Panc1 (cell line): ENCODE data around the gene CFAP299. TPM values are rescaled to one million over a fixed set of nuclear protein-coding genes. Genes with fewer than 3 reads are reported as not detected.

Experiments
- ATAC-seq: fragments of 200-7000 bp; cut with Tn5 transposase; 2 replicates; pipeline ENCODE4 v1.9.1; 2020; ENCODE audit warnings: mild to moderate bottlenecking, moderate library complexity
- BruUV-seq: library from RNA; stranded (reverse); fragments of 400-500 nt; replicated peaks from 2 replicates; lab custom pipeline; 2021; lab: Mats Ljungman, UMichigan
- CTCF ChIA-PET: fragments of 300-600 bp; sonication (Branson Sonifier 250); formaldehyde crosslinking; loops from one replicate; lab custom pipeline; 2022; ENCODE audit warnings: antibody characterized with exemption; lab: Charles Lee
- POLR2A ChIA-PET: fragments of 300-600 bp; sonication (Branson Sonifier 250); formaldehyde crosslinking; loops from one replicate; lab custom pipeline; 2022; ENCODE audit warnings: antibody characterized with exemption; lab: Charles Lee
- DNase-seq: peaks from one replicate; pipeline ENCODE4 v3.0.0-alpha.2; 2010; ENCODE audit warnings: low read depth, low spot score
- H3K27ac ChIP-seq: 2 replicates; pipeline ENCODE4 v1.5.1; 2011; ENCODE audit warnings: mild to moderate bottlenecking, low read length, inconsistent platforms
- H3K27me3 ChIP-seq: fragments of 200-500 bp; sonication (Bioruptor generic); 2 replicates; pipeline ENCODE4 v1.6.0; 2014; ENCODE audit warnings: low read length, inconsistent platforms; ENCODE audit not compliant: control insufficient read depth, insufficient read depth
- H3K36me3 ChIP-seq: fragments of 200-500 bp; sonication (Bioruptor generic); 2 replicates; pipeline ENCODE4 v1.5.1; 2014; ENCODE audit warnings: inconsistent platforms, mild to moderate bottlenecking, low read length, moderate library complexity; ENCODE audit not compliant: control insufficient read depth, insufficient read depth
- H3K4me1 ChIP-seq: 2 replicates; pipeline ENCODE4 v1.5.1; 2011; ENCODE audit warnings: inconsistent platforms, mild to moderate bottlenecking, low read length, moderate library complexity; ENCODE audit not compliant: control insufficient read depth, insufficient read depth
- H3K4me3 ChIP-seq, 2 experiments: 2 replicates each; pipeline ENCODE4 v1.5.1; 2011 to 2012; ENCODE audit warnings: low read depth in 2 of 2, low read length in 2 of 2, mild to moderate bottlenecking in 2 of 2, inconsistent platforms in 1 of 2, moderate library complexity in 1 of 2
- H3K9me3 ChIP-seq: fragments of 200-500 bp; sonication (Bioruptor generic); 2 replicates; pipeline ENCODE4 v1.5.1; 2014; ENCODE audit warnings: low read depth, mild to moderate bottlenecking, inconsistent platforms, low read length, moderate library complexity; ENCODE audit not compliant: control insufficient read depth, insufficient read depth
- POLR2AphosphoS5 ChIP-seq: IDR thresholded peaks from 2 replicates; pipeline ENCODE4 v1.6.1; 2012; ENCODE audit warnings: mild to moderate bottlenecking, low read depth, low read length, moderate library complexity
- SIN3A ChIP-seq: IDR thresholded peaks from 2 replicates; pipeline ENCODE4 v1.6.1; 2012; ENCODE audit warnings: low read depth, mild to moderate bottlenecking, low read length, moderate library complexity, borderline replicate concordance; ENCODE audit not compliant: insufficient read depth
- TCF7L2 ChIP-seq: IDR thresholded peaks from 2 replicates; pipeline ENCODE4 v1.6.1; 2011; ENCODE audit warnings: mild to moderate bottlenecking, low read depth, low read length, inconsistent platforms
- in situ Hi-C: cut with HindIII; loops from 2 replicates; pipeline ENCODE4 v1.10.0; 2016; ENCODE audit warnings: low sequenced_read_pairs, low pct_unique_long_range_greater_than_20kb
- intact Hi-C: fragments of 100-400 bp; cut with micrococcal nuclease; formaldehyde crosslinking; loops from one replicate; pipeline ENCODE4 v1.10.0; 2022; ENCODE audit not compliant: unreplicated experiment
- total RNA-seq: library from RNA; stranded (reverse); gene quantifications from one replicate; pipeline ENCODE4 v1.2.1, GENCODE V29; 2021; ENCODE audit not compliant: unreplicated experiment
- TF ChIP-seq, protein P1 (sequence below), 2 experiments: IDR thresholded peaks; 2 replicates each; pipeline ENCODE4 v1.6.1; 2011 to 2012; ENCODE audit warnings: low read depth in 2 of 2, control low read depth in 1 of 2, low read length in 1 of 2, mild to moderate bottlenecking in 1 of 2, moderate library complexity in 1 of 2; ENCODE audit not compliant: insufficient read depth in 1 of 2
- TF ChIP-seq, protein P2 (sequence below): fragments of 450-650 bp; IDR thresholded peaks from 2 replicates; pipeline ENCODE4 v1.5.1; 2017; ENCODE audit warnings: mild to moderate bottlenecking

The CFAP299 gene
- total RNA-seq, 1 experiment from 2014 or later = not detected

- H3K27ac ChIP-seq = no peak overlapping the region
- H3K27me3 ChIP-seq = no peaks in the 10 kb centered on the region
- no peak for ATAC-seq
- no peak for DNase-seq
- no peak overlapping the region for H3K4me3 ChIP-seq
- intact Hi-C loops = no loop called here
- TF ChIP-seq SIN3A (no peak), TCF7L2 (no peak), POLR2AphosphoS5 (no peak)
- TF ChIP-seq, protein P1, sequence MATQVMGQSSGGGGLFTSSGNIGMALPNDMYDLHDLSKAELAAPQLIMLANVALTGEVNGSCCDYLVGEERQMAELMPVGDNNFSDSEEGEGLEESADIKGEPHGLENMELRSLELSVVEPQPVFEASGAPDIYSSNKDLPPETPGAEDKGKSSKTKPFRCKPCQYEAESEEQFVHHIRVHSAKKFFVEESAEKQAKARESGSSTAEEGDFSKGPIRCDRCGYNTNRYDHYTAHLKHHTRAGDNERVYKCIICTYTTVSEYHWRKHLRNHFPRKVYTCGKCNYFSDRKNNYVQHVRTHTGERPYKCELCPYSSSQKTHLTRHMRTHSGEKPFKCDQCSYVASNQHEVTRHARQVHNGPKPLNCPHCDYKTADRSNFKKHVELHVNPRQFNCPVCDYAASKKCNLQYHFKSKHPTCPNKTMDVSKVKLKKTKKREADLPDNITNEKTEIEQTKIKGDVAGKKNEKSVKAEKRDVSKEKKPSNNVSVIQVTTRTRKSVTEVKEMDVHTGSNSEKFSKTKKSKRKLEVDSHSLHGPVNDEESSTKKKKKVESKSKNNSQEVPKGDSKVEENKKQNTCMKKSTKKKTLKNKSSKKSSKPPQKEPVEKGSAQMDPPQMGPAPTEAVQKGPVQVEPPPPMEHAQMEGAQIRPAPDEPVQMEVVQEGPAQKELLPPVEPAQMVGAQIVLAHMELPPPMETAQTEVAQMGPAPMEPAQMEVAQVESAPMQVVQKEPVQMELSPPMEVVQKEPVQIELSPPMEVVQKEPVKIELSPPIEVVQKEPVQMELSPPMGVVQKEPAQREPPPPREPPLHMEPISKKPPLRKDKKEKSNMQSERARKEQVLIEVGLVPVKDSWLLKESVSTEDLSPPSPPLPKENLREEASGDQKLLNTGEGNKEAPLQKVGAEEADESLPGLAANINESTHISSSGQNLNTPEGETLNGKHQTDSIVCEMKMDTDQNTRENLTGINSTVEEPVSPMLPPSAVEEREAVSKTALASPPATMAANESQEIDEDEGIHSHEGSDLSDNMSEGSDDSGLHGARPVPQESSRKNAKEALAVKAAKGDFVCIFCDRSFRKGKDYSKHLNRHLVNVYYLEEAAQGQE (IDR thresholded peaks at IDR 0.05; ENCODE audit: insufficient read depth in 1 of 2, low read depth in 2 of 2, low read length in 1 of 2) = no peak
- TF ChIP-seq, protein P2, sequence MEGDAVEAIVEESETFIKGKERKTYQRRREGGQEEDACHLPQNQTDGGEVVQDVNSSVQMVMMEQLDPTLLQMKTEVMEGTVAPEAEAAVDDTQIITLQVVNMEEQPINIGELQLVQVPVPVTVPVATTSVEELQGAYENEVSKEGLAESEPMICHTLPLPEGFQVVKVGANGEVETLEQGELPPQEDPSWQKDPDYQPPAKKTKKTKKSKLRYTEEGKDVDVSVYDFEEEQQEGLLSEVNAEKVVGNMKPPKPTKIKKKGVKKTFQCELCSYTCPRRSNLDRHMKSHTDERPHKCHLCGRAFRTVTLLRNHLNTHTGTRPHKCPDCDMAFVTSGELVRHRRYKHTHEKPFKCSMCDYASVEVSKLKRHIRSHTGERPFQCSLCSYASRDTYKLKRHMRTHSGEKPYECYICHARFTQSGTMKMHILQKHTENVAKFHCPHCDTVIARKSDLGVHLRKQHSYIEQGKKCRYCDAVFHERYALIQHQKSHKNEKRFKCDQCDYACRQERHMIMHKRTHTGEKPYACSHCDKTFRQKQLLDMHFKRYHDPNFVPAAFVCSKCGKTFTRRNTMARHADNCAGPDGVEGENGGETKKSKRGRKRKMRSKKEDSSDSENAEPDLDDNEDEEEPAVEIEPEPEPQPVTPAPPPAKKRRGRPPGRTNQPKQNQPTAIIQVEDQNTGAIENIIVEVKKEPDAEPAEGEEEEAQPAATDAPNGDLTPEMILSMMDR = no peak
- no TSS peak for BruUV-seq
- in situ Hi-C loops = no loop called here
- no peaks in the 10 kb centered on the region for H3K9me3 ChIP-seq
- ChIA-PET CTCF (no interaction called here), POLR2A (no interaction called here)
- H3K36me3 ChIP-seq = no peaks in the 10 kb centered on the region
- no peaks in the 10 kb centered on the region for H3K4me1 ChIP-seq
Measured at GRCh38 chr4:80926446-80926845, 590.9 kb downstream of the CFAP299 start.

- H3K4me1 ChIP-seq = no peaks in the 10 kb centered on the region
- H3K27me3 ChIP-seq = no peaks in the 10 kb centered on the region
- DNase-seq = no peak
- in situ Hi-C loops (no loop called here), intact Hi-C loops (no loop called here)
- TF ChIP-seq TCF7L2 (no peak), POLR2AphosphoS5 (no peak), SIN3A (no peak)
- TF ChIP-seq, protein P1 (IDR thresholded peaks at IDR 0.05; ENCODE audit: insufficient read depth in 1 of 2, low read depth in 2 of 2, low read length in 1 of 2) = no peak
- TF ChIP-seq, protein P2 = no peak
- H3K36me3 ChIP-seq = no peaks in the 10 kb centered on the region
- POLR2A ChIA-PET = no interaction called here
- no TSS peak for BruUV-seq
- ATAC-seq = no peak
- no peaks in the 10 kb centered on the region for H3K9me3 ChIP-seq
- no peak overlapping the region for H3K4me3 ChIP-seq
- CTCF ChIA-PET = no interaction called here
- no peak overlapping the region for H3K27ac ChIP-seq
Measured at GRCh38 chr4:80926891-80927290, 591.4 kb downstream of the CFAP299 start.
